HG02588 (cell line): ENCODE results near the gene BAAT.
"Not testable (repeated sequence)": the region's sequence is repeated elsewhere in the genome, so short reads cannot be mapped to it uniquely, and the experiment has no call there.

Experiments
- ATAC-seq: cut with Tn5 transposase; IDR thresholded peaks from one replicate; pipeline ENCODE4 v1.9.1; 2021; ENCODE audit warnings: mild to moderate bottlenecking, moderate library complexity; ENCODE audit not compliant: unreplicated experiment

The BAAT gene

DNA sequence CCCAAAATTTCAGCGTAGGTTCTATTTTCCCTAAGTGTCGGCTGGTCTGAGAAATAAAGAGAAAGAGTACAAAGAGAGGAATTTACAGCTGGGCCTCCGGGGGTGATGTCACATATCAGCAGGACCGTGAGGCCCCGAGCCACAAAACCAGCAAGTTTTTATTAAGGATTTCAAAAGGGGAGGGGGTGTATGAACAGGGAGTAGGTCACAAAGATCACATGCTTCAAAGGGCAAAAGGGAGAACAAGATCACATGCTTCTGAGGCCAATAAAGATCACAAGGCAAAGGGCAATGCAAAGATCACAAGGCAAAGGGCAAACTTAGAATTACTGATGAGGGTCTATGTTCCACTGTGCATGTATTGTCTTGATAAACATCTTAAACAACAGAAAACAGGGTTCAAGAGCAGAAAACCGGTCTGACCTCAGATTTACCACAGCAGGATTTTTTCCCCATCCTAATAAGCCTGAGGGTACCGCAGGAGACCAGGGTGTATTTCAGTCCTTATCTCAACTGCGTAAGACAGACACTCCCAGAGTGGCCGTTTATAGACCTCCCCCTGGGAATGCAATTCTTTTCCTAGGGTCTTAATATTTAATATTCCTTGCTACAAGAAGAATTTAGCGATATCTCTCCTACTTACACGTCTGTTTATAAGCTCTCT is at the start of gene BAAT:
Gene BAAT, minus strand, starts transcription at position 134 of the 664 bp plus-strand sequence. CDS start 13,602 bp downstream, outside the sequence.
- not testable (repeated sequence) for ATAC-seq

DNA sequence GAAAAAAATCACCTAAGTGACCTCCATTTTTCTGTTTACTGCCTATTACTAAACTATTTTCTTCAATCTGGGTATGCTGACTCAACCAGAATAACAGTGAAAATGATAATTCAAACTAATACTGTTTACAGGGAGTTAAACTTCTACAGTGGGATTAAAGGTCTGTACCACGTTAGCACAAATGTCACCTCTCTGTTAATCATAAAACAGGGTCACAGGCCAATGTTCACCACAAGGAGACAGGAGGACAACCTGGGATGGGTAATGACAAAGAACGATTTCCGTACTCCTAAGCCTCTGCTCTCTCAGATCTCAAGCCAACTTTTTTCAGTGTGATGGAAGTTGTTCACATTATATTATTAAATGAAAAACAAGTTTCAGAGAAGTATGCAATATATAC is 48.4 kb upstream of the BAAT start:
- ATAC-seq: no peak

DNA sequence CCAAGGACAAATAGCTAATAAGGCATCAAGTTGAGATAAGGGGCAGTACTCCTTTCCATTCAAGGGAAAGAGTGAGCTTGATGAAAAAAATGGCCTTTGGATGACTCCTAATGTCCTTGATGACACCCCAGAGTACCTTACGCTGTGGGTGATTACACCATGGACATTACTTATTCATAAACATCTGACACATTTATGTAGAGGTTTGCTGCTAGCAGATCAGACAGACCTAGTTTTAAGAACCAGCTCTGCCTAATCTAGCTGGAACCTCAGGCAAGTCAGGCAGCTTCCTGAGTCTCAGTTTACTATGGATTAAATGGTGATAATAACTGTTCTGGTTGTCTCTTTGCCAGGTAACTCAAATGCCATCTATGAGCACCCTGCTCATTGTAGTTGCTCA is 47.9 kb upstream of the BAAT start:
- ATAC-seq: no peak

DNA sequence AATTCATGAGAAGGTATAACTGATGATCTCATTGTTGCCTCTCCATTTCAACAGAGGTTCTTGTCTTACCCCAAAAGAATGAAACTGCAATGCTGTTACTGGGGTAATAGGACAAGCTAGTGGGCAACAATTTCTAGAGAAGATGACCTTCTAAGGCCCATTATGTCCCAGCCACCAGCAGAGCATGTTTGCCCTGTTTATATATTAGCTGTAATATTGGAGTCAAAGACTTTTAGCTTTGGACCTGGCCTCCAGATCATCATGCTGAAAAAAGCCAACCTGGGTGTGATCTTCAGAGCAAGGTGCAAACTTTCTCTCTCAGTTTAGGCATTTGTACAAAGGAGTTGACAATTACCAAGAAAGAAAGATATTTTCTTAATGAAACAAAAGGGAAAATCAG is 47.4 kb upstream of the BAAT start:
- ATAC-seq: no peak

DNA sequence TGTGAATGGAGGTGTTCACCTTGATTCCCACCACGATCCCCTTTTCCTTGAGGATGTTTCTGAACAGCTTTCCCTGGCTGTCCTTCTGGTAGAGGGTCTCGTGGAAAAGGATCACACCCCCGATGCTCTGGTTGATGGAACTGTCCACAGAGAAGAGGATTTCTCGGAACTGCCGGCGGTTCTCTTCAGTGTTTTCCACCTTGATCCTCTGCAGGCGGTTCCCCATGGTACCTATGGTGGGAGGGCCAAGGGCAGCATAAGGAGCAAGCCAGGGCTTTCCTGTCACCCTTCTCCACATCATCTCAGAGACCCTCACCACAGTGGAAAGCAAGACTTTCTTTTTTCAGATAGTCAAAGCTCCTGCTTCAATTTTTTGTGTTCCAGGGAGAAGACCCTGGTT is 44.9 kb upstream of the BAAT start:
- ATAC-seq: no peak

DNA sequence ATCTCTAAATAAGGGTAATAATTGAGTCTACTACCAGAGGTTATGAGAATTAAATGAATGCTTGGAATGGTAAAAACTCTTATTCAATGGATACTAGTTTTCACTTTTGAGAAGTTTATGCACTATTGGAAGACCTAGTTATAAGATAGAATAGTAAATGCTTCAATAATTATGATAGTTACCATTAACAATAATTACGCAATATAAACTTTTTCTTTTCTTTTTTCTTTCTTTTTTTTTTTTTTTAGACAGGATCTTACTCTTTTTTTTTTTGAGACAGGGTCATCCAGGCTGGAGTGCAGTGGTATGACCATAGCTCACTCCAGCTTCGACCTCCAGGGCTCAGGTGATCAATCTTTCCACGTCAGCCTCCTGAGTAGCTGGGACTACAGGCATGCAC is 44.1 kb upstream of the BAAT start:
- ATAC-seq: no peak

DNA sequence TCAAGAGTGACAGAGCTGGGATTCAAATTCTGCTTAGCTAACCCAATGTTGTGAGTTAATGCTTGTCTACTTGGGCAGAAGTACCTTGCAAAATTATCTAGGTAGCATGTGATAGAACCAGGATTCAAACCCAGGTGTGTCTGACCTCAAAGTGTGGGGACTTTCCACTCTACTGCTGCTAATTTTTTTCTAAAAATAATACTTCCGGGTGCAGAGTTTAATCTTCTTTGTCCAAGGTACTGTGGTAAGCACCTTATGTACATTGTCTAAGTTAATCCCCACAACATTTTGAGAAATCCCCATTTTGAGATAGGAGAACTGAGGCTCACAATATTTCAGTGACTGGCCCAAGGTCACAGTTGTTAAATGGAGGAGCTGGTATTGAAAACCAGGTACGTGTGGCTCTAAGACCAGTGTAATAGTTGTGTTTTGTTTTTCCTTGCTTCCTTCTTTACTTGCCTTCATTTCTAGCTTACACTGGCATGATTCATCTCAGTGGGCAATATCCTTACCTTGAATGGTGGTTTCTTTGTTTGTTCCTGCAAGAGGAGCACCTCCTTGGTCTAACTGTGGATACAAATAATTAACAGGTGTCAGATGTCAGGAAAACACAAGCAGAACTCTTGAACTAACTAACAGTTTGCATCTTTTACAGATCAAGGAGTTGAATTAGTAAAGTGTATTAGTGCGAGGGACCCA is 43.3 kb upstream of the BAAT start:
- peak; percentile 59 for ATAC-seq

DNA sequence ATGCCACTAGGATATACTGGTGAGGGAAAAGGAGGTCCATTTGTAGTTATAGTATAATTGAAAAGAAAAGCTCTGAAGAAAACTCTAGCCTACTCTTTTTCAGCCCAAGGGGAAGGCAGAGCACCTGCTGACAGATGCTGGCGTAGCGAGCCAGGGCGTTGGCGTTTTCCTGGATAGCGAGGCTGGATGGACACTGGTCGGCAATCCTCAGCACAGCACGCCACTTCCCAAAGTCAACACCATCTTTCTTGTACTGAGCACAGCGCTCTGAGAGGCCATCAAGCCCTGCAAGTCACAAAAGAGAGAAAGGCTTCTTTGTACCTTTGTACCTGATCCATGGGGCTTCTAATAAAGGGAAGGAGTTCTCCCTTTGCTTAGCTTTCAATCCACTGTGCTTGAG is 42.6 kb upstream of the BAAT start:
- ATAC-seq: no peak

DNA sequence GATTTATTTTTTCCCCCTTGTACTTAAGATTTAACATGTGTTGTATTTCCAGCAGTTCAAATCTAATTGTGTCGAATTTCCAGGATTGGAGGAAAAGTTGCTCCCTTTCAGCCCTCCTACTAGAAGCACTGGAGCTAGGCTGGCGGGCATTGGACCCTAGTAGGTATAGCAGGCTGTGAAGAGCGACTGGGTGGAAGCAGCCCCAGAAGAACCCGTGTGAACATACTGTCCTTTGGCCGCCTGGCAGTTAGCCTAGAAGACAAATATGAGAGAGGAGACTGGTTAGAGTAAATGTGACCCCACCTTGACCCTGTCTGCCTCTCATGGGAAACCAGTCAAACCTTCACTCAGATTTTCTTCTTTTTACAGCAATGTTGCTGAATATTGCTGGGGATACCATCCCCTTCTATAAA is 36.9 kb upstream of the BAAT start:
- no peak for ATAC-seq

DNA sequence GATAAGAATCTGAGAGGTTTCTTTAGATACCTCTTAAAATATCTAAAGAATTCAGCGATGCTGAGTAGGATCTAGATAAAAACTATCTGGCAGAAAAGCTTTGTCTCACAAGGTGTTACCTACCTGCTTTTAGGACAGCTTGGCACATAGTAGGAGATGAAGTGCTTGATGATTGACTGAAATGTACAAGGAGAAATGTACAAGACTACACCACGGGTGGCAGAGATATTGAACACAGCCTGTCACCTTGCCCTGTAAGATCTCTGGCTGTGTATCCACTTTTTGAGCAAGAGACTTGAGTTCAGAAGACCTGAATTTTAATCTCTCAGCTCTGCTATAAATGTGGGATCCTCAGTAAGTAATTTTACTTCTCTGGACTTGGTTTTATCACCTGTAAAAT is 35.1 kb upstream of the BAAT start:
- no peak for ATAC-seq

DNA sequence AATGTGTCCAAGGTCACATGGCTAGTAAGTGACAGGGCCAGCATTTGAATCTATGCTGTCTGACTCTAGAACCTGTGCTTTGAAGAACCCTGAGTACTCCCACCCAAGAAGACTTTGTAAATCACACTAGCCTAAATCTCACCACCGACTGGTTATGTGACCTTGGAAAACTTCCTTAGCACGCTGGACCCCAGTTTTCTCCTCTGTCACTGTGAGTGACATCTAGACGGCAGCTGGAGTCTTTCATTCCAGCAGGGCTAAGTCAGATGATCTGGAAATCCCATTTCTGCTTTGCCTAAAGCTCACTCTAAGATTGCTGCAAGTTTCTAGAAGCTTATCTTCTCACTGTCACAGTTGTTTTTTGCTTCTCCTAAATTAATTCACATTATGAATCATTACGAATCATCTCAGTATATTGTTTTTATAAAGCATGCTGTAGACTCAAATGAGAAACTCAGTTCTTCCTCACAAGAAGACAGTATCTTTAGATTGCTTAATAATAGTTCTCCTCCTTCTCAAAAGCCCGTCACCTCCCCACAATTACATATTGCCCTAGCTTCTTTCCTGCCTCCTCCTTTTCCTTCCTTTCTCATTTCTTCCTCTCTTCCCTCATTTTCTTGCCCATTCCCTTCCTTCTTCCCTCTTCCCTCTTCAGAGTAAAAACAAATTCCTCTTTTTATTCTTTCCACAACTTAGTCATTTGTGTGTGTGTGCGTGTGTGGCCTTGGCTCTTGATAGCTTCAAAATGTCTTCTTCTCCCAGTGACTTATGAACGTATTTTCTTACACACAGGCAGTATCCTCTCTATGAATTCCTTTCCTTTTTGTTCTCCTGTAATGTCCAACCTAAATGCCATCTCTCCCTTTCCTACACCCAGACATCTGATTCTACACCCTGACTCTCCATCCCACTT is 34.0 kb upstream of the BAAT start:
- ATAC-seq: no peak

DNA sequence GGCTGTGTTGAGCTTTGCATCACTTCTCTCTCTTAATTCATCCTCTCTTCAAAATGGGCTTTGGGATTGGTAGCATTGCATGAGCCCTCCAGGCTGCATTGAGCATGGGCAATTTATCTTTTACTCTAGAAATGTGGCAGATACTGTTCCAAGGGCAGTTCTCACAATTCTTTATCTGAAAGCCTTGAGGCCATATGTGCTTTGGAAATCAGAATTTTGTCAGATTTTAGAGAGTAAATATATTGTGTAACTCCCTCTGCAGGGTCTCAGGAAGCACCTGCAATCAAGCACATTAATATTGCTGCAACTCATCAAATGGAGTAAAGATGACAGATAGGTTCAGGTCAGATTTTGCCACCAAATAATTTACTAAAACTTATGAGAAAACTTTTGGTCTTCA is 33.2 kb upstream of the BAAT start:
- no peak for ATAC-seq

DNA sequence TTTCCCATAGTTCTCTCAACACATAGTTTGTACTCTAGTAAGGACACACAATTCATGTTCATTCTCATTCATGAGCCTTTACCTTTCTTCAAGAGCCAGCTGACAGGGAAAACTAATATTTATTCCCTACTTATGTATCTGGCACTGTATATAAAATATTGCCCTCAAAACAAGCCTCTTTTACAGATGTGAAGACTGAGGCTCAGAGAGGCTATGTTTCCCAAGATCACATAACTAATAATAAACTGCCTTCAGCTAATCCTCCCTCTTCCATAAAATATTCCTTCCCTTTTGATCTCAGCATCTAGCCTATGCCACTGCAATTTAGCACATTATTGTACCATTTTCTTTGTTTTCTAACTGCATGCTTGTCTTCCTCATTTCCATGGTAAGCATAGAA is 32.6 kb upstream of the BAAT start:
- no peak for ATAC-seq

DNA sequence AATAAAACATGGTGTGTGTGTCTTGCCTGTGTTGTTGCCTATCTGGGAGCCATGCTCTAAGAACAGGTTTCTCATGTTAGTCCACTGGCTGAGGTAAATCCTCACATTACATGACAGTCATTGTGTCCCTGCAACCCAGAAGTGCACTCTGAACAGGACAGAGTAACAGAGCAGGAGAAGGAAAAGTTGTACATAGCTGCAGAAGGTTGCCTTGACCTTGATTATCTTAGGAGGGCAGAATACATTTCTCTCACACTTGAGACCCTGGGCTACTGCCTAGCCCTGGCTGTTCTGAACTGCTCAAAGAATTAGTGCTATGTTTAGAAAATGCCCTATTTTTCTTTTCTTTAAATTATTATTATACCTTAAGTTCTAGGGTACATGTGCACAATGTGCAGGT is 30.8 kb upstream of the BAAT start:
- no peak for ATAC-seq

DNA sequence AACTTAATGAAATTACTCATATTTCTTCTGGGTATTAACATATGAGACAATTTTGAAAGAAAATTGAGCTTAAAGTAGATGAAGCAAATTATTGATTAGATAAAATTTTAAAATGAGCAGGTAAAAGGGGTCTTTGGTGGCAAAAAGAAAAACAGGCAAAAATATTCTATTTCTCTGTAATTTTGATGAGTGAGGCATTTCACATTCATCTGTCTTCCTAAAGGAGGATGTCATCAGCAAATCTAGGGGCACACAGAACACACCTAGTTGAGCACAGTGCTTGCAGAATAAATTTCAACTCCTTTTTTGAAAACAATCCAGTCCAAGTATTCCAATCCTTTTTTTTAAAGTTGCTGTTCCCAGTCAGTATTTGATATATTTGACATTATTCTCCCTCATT is 30.0 kb upstream of the BAAT start:
- ATAC-seq: no peak

DNA sequence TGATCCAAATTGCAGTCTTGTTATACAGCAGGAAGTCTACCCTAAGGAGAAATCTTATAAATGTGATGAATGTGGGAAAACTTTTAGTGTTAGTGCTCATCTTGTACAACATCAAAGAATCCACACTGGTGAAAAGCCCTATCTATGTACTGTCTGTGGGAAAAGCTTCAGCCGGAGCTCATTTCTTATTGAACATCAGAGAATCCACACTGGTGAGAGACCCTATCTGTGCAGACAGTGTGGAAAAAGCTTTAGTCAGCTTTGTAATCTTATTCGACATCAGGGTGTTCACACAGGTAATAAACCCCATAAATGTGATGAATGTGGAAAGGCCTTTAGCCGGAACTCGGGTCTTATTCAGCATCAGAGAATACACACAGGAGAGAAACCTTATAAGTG is 24.3 kb upstream of the BAAT start:
- ATAC-seq: no peak

DNA sequence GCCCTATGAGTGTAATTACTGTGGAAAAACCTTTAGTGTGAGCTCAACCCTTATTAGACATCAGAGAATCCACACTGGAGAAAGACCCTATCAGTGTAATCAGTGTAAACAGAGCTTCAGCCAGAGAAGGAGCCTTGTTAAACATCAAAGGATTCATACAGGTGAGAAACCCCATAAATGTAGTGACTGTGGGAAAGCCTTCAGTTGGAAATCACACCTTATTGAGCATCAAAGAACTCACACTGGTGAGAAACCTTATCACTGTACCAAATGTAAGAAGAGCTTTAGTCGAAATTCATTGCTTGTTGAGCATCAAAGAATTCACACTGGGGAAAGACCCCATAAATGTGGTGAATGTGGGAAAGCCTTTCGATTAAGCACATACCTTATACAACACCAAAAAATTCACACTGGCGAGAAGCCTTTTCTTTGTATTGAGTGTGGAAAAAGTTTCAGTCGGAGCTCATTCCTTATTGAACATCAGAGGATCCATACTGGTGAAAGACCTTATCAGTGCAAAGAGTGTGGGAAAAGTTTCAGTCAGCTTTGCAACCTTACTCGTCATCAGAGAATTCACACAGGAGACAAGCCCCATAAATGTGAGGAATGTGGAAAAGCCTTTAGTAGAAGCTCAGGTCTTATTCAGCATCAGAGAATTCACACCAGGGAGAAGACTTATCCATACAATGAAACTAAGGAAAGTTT is 23.7 kb upstream of the BAAT start:
- ATAC-seq: no peak

DNA sequence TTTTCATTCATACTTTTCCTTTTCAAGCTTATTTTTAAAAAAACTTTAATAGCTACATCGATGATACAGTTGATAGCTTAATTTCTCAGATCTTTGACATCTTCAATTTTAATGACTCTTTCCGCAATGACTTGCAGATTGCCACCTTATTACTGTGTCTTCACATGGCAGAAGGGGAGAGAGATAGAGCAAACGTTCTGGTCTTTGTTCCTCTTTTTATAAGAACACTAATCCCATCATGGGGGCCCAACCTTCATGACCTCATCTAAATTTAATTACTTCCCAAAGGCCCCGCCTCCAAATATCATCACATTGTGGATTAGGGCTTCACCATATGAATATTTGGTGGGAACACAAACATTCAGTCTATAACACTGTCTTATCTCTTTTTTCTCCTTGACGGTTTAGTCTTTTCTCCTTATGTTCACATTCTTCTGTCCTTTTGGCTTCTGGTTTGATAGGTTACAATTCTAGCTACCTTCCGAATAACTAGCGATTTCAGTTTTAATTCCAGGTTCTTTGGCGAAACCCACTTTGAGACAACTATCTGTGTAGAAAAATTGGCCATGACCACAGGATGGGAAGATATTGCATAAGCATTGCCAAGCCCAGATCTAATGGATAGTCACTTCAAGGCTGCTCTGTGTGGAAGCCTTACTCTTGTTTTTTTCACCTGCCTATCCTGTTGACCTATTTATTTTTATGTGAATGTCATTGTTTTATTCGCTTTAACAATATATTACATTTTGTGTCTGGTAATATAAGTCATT is 18.9 kb upstream of the BAAT start:
- no peak for ATAC-seq

DNA sequence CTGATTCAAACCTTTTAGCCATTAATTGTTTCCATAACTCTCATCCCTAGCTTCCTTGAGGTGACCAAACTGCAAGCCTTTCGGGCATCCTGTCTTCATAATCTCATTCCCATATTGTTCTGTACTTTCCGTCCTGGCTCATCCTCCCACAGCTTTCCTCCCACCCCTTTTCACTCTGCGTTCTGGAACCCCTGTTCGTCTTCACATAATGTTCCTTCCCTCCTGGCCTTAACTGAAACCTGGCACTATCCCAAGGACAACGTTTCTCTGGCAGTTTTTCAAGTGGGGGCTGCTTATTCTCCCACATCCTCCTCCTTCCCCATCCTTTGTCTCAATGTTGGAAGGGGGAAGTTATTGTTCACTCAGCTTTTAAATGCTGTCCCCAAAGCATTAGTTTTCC is 15.3 kb upstream of the BAAT start:
- ATAC-seq: no peak

DNA sequence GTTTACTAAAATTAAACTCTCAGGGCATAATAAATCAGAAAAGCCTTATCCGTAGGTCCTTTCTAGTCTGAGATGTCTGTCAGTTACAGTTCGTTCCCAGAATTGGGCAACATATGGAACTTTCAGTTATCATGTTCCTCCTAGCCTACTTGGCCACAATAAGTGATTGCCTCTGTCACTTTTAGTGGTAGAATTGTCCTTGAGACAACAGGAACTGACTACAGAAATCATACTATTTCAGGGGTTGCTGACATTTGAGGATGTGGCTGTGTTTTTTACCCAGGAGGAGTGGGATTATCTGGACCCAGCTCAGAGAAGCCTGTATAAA is 14.8 kb upstream of the BAAT start:
- ATAC-seq: no peak
